Tibial nerve (tissue), 4 donors: Measurements from ENCODE around the gene TMEM238L. TPM values are rescaled to one million over a fixed set of nuclear protein-coding genes. Genes with fewer than 3 reads are reported as not detected.

ENCODE experiments used
- DNase-seq, 2 donors: peaks; one replicate each; pipeline ENCODE4 v3.0.0-alpha.2; 2019; ENCODE audit warnings: low spot score in 2 of 2
- H3K27ac ChIP-seq, 4 donors: fragments of 200-600 bp; sonication (generic) in 3 of 4; one replicate each; pipeline ENCODE4 v1.5.1; 2017 to 2019; ENCODE audit warnings: mild to moderate bottlenecking in 1 of 4
- H3K27me3 ChIP-seq, 2 donors: fragments of 200-600 bp; sonication (generic) in 1 of 2; one replicate each; pipeline versions ENCODE4 v1.5.1 to v1.6.0; 2017 to 2019
- H3K36me3 ChIP-seq, 3 donors: fragments of 200-600 bp; sonication (generic); one replicate each; pipeline ENCODE4 v1.5.1; 2018 to 2019
- H3K4me1 ChIP-seq, 4 donors: fragments of 200-600 bp; sonication (generic) in 3 of 4; one replicate each; pipeline ENCODE4 v1.5.1; 2017 to 2019
- H3K4me3 ChIP-seq, 4 donors: fragments of 200-600 bp; sonication (generic) in 3 of 4; one replicate each; pipeline ENCODE4 v1.5.1; 2017 to 2019; ENCODE audit warnings: mild to moderate bottlenecking in 1 of 4, moderate library complexity in 1 of 4
- H3K9me3 ChIP-seq, 4 donors: fragments of 200-600 bp; sonication (generic) in 3 of 4; one replicate each; pipeline ENCODE4 v1.5.1; 2017 to 2019
- CTCF ChIP-seq, 5 experiments: fragments of 200-600 bp in 3 of 5; fragments of 450-650 bp in 2 of 5; sonication (generic) in 3 of 5; IDR thresholded peaks; one replicate each; pipeline ENCODE4 v1.5.1; 2016 to 2019; ENCODE audit warnings: antibody characterized with exemption in 5 of 5, mild to moderate bottlenecking in 3 of 5, moderate library complexity in 2 of 5
- EP300 ChIP-seq, 2 donors: sonication (generic); formaldehyde crosslinking; IDR thresholded peaks; one replicate each; pipeline ENCODE4 v1.6.1; 2017; ENCODE audit warnings: antibody characterized with exemption in 2 of 2, mild to moderate bottlenecking in 1 of 2
- POLR2A ChIP-seq, 2 donors: fragments of 450-650 bp; IDR thresholded peaks; one replicate each; pipeline ENCODE4 v1.6.1; 2017; ENCODE audit warnings: antibody characterized with exemption in 2 of 2, mild to moderate bottlenecking in 2 of 2, moderate library complexity in 2 of 2
- WGBS, 2 donors: methylation state at CpG; one replicate each; pipeline ENCODE4 v1.1.5; 2018; 5-methylcytosine and 5-hydroxymethylcytosine counted together
- small RNA-seq: library from RNA; depleted of rRNA; stranded (forward); fragments of <200 nt; gene quantifications from one replicate; pipeline ENCODE3, GENCODE V24; 2016
- total RNA-seq, 4 donors: library from RNA; depleted of rRNA; stranded (reverse); fragments of >200 nt; gene quantifications; one replicate each; pipeline ENCODE4 v1.1.0, GENCODE V29; 2016

TMEM238L gene
- total RNA-seq, 4 donors from 2014 or later = not detected

- Histone ChIP-seq H3K4me3 (no peak overlapping the region), H3K36me3 (peaks cover 0 to 5% (median 0%) of the 10 kb centered on the region in 3 donors), H3K9me3 (no peaks in the 10 kb centered on the region), H3K27ac (no peak overlapping the region), H3K4me1 (peaks cover 0 to 3% (median 0%) of the 10 kb centered on the region in 4 donors), H3K27me3 (no peaks in the 10 kb centered on the region)
- DNase-seq = no peak
- WGBS, 2 donors = 71 to 90% methylated on average over 2 to 3 of the region's 3 CpGs
- no peak for TF ChIP-seq EP300 (IDR thresholded peaks at IDR 0.05)
- TF ChIP-seq CTCF (IDR thresholded peaks at IDR 0.05) = no peak
- TF ChIP-seq POLR2A (IDR thresholded peaks at IDR 0.05) = no peak
Measured at GRCh38 chr17:10751563-10751962, 52.3 kb downstream of the TMEM238L start.

GRCh38 chr17:10750210-10750609, 53.7 kb downstream of the TMEM238L start:
- Histone ChIP-seq H3K27me3 (no peaks in the 10 kb centered on the region), H3K4me1 (peaks cover 0 to 3% (median 0%) of the 10 kb centered on the region in 4 donors), H3K36me3 (no peaks in the 10 kb centered on the region), H3K27ac (no peak overlapping the region), H3K4me3 (no peak overlapping the region), H3K9me3 (no peaks in the 10 kb centered on the region)
- no peak for DNase-seq
- 89 to 94% methylated on average over 2 to 4 of the region's 4 CpGs for WGBS, 2 donors
- TF ChIP-seq CTCF (IDR thresholded peaks at IDR 0.05) (no peak), POLR2A (IDR thresholded peaks at IDR 0.05) (no peak), EP300 (IDR thresholded peaks at IDR 0.05) (no peak)

- TF ChIP-seq CTCF (IDR thresholded peaks at IDR 0.05) = no peak
- TF ChIP-seq EP300 (IDR thresholded peaks at IDR 0.05) = no peak
- no peak for TF ChIP-seq POLR2A (IDR thresholded peaks at IDR 0.05)
- 36 to 44% methylated on average over 9 of the region's 9 CpGs for WGBS, 2 donors
- no peaks in the 10 kb centered on the region for H3K27me3 ChIP-seq
- DNase-seq = no peak
- H3K27ac ChIP-seq = no peak overlapping the region
- H3K4me3 ChIP-seq = no peak overlapping the region
- peaks cover 0 to 8% (median 4%) of the 10 kb centered on the region in 4 donors for H3K4me1 ChIP-seq
- H3K36me3 ChIP-seq = no peaks in the 10 kb centered on the region
- H3K9me3 ChIP-seq = no peaks in the 10 kb centered on the region
Measured at GRCh38 chr17:10748531-10749181, 55.2 kb downstream of the TMEM238L start.

- Histone ChIP-seq H3K27me3 (no peaks in the 10 kb centered on the region), H3K4me3 (no peak overlapping the region), H3K27ac (no peak overlapping the region), H3K36me3 (no peaks in the 10 kb centered on the region), H3K4me1 (peaks cover 0 to 12% (median 4%) of the 10 kb centered on the region in 4 donors), H3K9me3 (no peaks in the 10 kb centered on the region)
- WGBS, 2 donors = 42 to 65% methylated on average over 6 of the region's 6 CpGs
- TF ChIP-seq CTCF (IDR thresholded peaks at IDR 0.05) (no peak), POLR2A (IDR thresholded peaks at IDR 0.05) (no peak), EP300 (IDR thresholded peaks at IDR 0.05) (no peak)
- DNase-seq = no peak
Measured at GRCh38 chr17:10745231-10745630, 58.7 kb downstream of the TMEM238L start.

Small RNA genes within 50 kb of the gene (small RNA-seq; reads per million reads assigned to genes)
- gene AC015908.2 = not detected
- gene TMEM238L = not detected

Other genes with a start within 250 kb of the TMEM238L start
- gene MYH3, start 146.8 kb downstream of the TMEM238L start, total RNA-seq = 1 to 10 TPM in 3 of 4 donors, under 1 TPM in 1; 0.59 to 8.1 (median 3.8) TPM
- gene SCO1, start 106.6 kb downstream of the TMEM238L start, total RNA-seq = 10 to 100 TPM; 17.0 to 26.5 (median 19.5) TPM
- gene ADPRM, start 106.5 kb downstream of the TMEM238L start, total RNA-seq = 10 to 100 TPM in 3 of 4 donors, 1 to 10 TPM in 1; 9.4 to 17.7 (median 13.3) TPM
- 1 to 10 TPM; 4.5 to 9.2 (median 8.9) TPM for gene TMEM220, start 74.1 kb downstream of the TMEM238L start, total RNA-seq
- not detected for gene PIRT, start 34.0 kb upstream of the TMEM238L start, total RNA-seq